ENCODE results near the gene TUBA4A.
"Not testable (repeated sequence)": the region's sequence is repeated elsewhere in the genome, so short reads cannot be mapped to it uniquely, and the experiment has no call there.

TUBA4A gene

DNA sequence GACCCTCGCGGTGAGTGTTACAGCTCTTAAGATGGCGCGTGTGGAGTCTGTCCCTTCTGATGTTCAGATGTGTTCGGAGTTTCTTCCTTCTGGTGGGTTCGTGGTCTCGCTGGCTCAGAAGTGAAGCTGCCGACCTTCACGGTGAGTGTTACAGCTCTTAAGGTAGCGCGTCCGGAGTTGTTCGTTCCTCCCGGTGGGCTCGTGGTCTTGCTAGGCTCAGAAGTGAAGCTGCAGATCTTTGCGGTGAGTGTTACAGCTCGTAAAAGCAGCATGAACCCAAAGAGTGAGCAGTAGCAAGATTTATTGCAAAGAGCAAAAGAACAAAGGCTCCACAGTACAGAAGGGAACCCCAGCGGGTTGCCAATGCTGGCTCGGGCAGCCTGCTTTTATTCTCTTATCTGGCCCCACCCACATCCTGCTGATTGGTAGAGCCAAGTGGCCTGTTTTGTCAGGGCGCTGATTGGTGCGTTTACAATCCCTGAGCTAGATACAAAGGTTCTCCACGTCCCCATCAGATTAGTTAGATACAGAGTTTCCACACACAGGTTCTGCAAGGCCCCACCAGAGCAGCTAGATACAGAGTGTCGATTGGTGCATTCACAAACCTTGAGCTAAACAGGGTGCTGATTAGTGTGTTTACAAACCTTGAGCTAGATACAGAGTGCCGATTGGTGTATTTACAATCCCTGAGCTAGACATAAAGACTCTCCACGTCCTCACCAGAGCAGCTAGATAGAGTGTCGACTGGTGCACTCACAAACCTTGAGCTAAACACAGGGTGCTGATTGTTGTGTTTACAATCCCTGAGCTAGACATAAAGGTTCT, 53.0 kb downstream of the TUBA4A start:
- peak; percentile 52 for TF ChIP-seq POLR2A (IDR thresholded peaks at IDR 0.05; ENCODE audit: extremely low read depth, insufficient read length)
- not testable (repeated sequence) for H3K4me3 ChIP-seq (ENCODE audit: low read depth, low read length)
- DNase-seq (ENCODE audit: low read depth) = peak; percentile 80

Measured in NB4 (cell line).